C4-2B (cell line): ENCODE measurements around the gene RNASE9.
"Not testable (repeated sequence)": the region's sequence is repeated elsewhere in the genome, so short reads cannot be mapped to it uniquely, and the experiment has no call there.

Source experiments
- CTCF ChIP-seq: fragments of 450-650 bp; conservative IDR thresholded peaks from 2 replicates; pipeline ENCODE4 v1.5.1; 2017; ENCODE audit warnings: mild to moderate bottlenecking
- ZFX ChIP-seq: fragments of 450-650 bp; IDR thresholded peaks from 2 replicates; pipeline ENCODE4 v1.6.1; 2017

GRCh38 chr14:20507537-20507936, 53.3 kb downstream of the RNASE9 start:
- TF ChIP-seq CTCF, ZFX: not testable (repeated sequence)
